ENCODE results near the gene TFDP3.

DNA sequence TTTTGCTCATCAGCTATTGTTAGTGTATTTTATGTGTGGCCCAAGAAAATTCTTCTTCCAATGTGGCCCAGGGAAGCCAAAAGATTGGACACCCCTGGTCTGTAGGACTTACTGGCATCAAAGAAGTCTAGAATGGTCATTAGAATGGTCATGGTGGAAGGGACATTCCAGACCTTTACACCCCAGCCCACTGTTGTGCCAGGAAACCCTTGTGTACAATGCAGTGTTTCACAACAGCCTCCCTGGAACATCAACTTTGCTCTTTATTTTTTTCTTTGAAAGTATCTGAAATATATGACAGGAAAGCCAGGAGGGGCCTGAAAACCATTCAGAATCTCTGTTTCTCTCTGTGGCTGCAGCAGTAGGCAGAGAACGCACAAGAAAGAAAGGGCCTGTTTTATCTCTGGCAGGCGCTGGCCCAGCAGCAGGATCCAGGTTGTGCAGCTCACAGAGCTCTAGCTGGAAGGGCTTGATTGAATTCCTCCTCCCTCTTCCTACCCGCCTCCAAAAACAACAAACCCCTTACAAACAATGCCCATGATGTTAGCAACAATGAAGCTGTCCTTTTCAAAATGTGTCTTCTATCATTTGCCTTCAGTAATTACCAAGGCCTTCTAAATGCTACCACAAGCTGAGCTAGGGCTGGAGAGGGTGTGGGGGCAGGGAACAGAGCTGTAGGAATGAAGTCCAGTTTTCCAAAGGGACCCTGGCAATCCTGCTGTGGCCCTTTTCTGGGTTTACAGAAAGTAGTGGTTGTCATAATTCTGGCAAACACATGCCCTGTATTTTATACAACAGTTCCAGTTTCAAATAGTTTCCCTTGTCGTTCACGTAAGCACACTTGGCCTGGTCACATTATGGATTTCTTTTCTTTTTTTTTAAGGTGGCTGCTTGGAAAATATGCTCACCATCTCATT is 32.3 kb upstream of the TFDP3 start:
- TF ChIP-seq, protein P1, sequence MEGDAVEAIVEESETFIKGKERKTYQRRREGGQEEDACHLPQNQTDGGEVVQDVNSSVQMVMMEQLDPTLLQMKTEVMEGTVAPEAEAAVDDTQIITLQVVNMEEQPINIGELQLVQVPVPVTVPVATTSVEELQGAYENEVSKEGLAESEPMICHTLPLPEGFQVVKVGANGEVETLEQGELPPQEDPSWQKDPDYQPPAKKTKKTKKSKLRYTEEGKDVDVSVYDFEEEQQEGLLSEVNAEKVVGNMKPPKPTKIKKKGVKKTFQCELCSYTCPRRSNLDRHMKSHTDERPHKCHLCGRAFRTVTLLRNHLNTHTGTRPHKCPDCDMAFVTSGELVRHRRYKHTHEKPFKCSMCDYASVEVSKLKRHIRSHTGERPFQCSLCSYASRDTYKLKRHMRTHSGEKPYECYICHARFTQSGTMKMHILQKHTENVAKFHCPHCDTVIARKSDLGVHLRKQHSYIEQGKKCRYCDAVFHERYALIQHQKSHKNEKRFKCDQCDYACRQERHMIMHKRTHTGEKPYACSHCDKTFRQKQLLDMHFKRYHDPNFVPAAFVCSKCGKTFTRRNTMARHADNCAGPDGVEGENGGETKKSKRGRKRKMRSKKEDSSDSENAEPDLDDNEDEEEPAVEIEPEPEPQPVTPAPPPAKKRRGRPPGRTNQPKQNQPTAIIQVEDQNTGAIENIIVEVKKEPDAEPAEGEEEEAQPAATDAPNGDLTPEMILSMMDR (IDR thresholded peaks at IDR 0.05) = no peak
- TF ChIP-seq ZFX (IDR thresholded peaks at IDR 0.05; ENCODE audit: borderline replicate concordance) = no peak

All from 22Rv1 (cell line).